Motor neuron (in vitro differentiated cells): ENCODE results near the gene CCDC178. TPM values are rescaled to one million over a fixed set of nuclear protein-coding genes. Genes with fewer than 3 reads are reported as not detected.
"Not testable (repeated sequence)": the region's sequence is repeated elsewhere in the genome, so short reads cannot be mapped to it uniquely, and the experiment has no call there.

Experiments used
- ATAC-seq, 8 experiments: fragments of 200-7000 bp; cut with Tn5 transposase; replicated peaks in 6 of 8; 2 replicates each; pipeline ENCODE4 v1.8.0; 2021; ENCODE audit warnings: mild to moderate bottlenecking in 8 of 8, moderate library complexity in 8 of 8
- H3K27ac ChIP-seq, 2 donors: fragments of 250-450 bp; sonication (Bioruptor Pico); 2 replicates each; pipeline ENCODE4 v1.9.0; 2021; ENCODE audit warnings: antibody characterized with exemption in 2 of 2, mild to moderate bottlenecking in 2 of 2, moderate library complexity in 1 of 2
- H3K4me1 ChIP-seq, 2 donors: fragments of 250-450 bp; sonication (Bioruptor Pico); replicated peaks in 1 of 2; 2 replicates each; pipeline ENCODE4 v1.6.1; 2021; ENCODE audit warnings: antibody characterized with exemption in 2 of 2, mild to moderate bottlenecking in 2 of 2, moderate library complexity in 1 of 2
- H3K4me3 ChIP-seq, 5 donors: fragments of 250-450 bp; sonication (Bioruptor Pico); 2 replicates each; pipeline ENCODE4 v1.9.0; 2021; ENCODE audit warnings: antibody characterized with exemption in 5 of 5, mild to moderate bottlenecking in 5 of 5, moderate library complexity in 4 of 5
- WGBS, 10 experiments: fragments of 450-650 bp; shearing (Covaris generic); methylation state at CpG; one replicate each; pipeline ENCODE4 v1.0.0; 2022; 5-methylcytosine and 5-hydroxymethylcytosine counted together
- in situ Hi-C, 9 experiments: fragments of 400-800 bp; cut with MboI; loops; one replicate each; pipeline ENCODE4 v1.15.0; 2021; ENCODE audit warnings: low sequenced_read_pairs in 9 of 9, low pct_unique_long_range_greater_than_20kb in 2 of 9; ENCODE audit not compliant: unreplicated experiment in 9 of 9
- total RNA-seq, 8 experiments: library from RNA; unstranded; fragments of 300-600 nt; gene quantifications; 2 replicates each; pipeline versions ENCODE4 v1.2.3 to v1.2.4, GENCODE V29; 2022

The CCDC178 gene
- total RNA-seq, 8 experiments from 2014 or later: 0.09 to 3.0 (median 0.21) TPM; not detected in 3

DNA sequence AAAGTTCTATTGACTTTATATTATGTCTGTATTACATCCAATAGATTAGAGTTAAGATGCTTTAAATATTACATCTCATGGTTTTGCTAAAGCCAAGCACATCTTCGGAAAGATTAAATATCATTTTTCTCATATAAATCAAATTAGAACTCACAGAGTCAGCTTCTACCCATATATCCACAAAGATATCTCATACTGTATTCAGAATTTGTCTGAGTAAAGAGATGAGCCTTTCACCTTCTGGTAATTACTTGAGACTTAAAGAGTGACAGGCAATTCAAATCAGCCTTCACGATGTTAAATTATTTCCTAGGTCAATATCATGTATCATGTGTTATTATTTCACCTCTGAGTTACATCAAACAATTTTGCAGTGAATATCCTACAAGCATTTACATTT lies 13.0 kb downstream of the CCDC178 start:
- 0 to 75% (median 63%) methylated on average over 1 to 2 of the region's 2 CpGs; no CpG with 5 or more reads in 1 of the 10 experiments for WGBS, 10 experiments
- in situ Hi-C loops: loop anchor here in 1 of 9 experiments (25.0 kb wide), 1 partner anchor 335 kb away; no protein-coding TSS in a partner anchor

DNA sequence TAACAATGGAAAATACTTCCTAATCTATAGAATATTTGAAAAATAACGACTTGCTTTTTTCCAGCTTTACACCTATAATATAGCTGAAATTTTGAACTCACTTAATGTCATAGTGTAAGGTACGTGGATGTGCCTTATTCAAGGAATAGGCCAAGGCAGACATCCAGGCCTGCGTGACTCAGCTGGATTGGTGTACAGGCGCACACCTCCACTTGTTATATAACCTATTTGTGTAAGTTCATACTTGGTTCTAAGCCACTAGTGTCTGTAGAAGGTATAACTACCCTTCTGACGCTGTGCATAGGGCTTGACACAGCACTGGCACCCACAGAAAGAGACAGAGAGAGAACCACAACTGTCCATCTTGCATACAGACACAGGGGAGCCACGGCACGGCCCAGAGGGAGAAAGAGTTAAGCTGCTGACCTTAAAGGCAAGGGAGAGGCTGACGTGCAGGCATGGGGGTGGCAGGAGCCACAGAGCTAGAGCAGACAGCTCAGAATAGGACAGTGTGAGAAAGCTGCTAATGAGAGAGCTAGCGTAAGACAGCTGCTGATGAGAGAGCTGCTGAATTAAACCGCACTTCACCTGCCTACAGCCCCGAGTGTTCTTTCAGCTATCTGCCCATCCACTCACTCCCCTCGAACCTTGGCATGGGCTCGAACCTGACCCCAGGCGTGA lies 16.1 kb downstream of the CCDC178 start:
- H3K4me3 ChIP-seq: no peak overlapping the region
- 18 to 100% (median 57%) methylated on average over 1 to 10 of the region's 14 CpGs for WGBS, 10 experiments

More for the DNA sequence above, 13.0 kb downstream of the CCDC178 start:
- peak in 3 of 8 experiments; percentile 45 to 64 (median 52) for ATAC-seq
- no peak overlapping the region for H3K4me3 ChIP-seq
- H3K27ac ChIP-seq: no peak overlapping the region
- peaks cover 0 to 3% of the 10 kb centered on the region in 2 donors for H3K4me1 ChIP-seq

DNA sequence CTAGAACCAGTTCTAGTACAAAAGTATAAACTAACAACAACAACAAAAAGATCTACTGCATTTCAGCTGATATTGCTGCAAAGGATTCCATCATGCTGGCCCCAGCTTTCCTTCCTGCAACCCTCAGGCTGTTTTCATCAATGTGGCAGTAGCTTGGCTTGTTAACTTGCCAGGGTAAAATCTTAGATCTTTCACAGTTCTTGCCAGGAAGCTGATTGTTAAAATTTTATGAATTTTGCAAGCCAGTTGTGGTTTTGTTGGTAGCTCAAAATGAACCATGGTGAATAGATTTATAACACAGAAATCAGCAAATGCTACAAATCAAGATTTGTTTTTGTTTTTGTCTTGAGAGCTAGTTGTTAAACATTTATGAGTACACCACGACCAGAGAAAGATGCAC lies 19.3 kb downstream of the CCDC178 start:
- in situ Hi-C loops: no loop called here
- Histone ChIP-seq H3K4me1 (no peaks in the 10 kb centered on the region), H3K4me3 (no peak overlapping the region), H3K27ac (no peak overlapping the region)
- WGBS, 10 experiments: 0 to 88% (median 50%) methylated on average over 1 of the region's 1 CpG; no CpG with 5 or more reads in 2 of the 10 experiments
- no peak for ATAC-seq

More for the DNA sequence above, 16.1 kb downstream of the CCDC178 start:
- peak in 5 of 8 experiments; percentile 37 to 74 (median 67) for ATAC-seq
- in situ Hi-C loops: no loop called here
- Histone ChIP-seq H3K4me1 (no peaks in the 10 kb centered on the region), H3K27ac (no peak overlapping the region)

- no peak overlapping the region for H3K27ac ChIP-seq
- peak in 1 of 8 experiments; percentile 20 for ATAC-seq
- no peak overlapping the region for H3K4me3 ChIP-seq
- H3K4me1 ChIP-seq: no peaks in the 10 kb centered on the region
- in situ Hi-C loops: no loop called here
Measured at GRCh38 chr18:33404244-33404873, 36.2 kb downstream of the CCDC178 start.

GRCh38 chr18:33398939-33399338 lies 41.6 kb downstream of the CCDC178 start:
- H3K27ac ChIP-seq, ATAC-seq, H3K4me1 ChIP-seq, H3K4me3 ChIP-seq, in situ Hi-C loops: not testable (repeated sequence)
- WGBS, 10 experiments: 40 to 100% (median 89%) methylated on average over 3 to 8 of the region's 8 CpGs; no CpG with 5 or more reads in 2 of the 10 experiments

DNA sequence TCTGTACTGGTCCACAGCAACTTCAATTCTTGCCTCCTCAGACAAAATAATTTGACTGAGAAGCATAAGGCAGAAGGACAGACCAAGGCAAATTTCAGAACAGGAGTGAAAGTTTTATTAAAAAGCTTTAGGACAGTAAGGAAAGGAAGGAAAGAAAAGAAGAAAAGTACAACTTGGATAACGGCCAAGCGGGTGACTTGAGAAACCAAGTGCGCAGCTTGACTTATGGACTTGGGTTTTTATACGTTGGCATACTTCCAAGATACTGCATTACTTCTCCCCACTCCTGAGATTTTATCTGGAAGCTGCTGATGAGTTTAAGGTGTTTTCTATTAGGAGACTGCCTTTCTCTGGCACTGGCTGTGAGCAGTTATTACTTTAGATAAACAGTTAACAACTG lies 64.7 kb downstream of the CCDC178 start:
- no peak for ATAC-seq

DNA sequence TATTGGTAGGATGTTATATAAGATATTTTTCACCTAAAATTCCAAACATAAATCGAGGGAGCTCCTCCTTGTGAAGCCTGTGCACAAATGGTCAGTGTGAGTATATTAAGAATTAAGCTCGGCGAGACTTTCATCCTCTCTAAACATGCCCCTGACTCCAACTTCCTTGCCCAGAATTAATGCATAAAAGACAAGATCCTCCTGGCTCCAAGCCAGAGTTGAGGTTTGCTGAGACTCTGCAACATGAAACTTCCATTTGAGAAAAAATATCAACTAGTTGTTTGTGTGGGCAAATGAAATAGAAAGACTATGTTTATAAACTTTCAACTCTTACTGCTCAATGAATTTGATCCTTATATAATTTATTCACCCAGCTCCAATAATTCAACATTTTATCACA lies 68.1 kb downstream of the CCDC178 start:
- WGBS, 10 experiments: 0 to 93% (median 57%) methylated on average over 1 to 3 of the region's 3 CpGs; no CpG with 5 or more reads in 1 of the 10 experiments
- H3K27ac ChIP-seq: no peak overlapping the region
- H3K4me1 ChIP-seq: no peaks in the 10 kb centered on the region
- in situ Hi-C loops: no loop called here
- no peak overlapping the region for H3K4me3 ChIP-seq
- ATAC-seq: no peak

More for the DNA sequence above, 64.7 kb downstream of the CCDC178 start:
- Histone ChIP-seq H3K27ac (no peak overlapping the region), H3K4me3 (no peak overlapping the region), H3K4me1 (no peaks in the 10 kb centered on the region)
- in situ Hi-C loops: no loop called here
- 10 to 97% (median 51%) methylated on average over 1 to 4 of the region's 4 CpGs; no CpG with 5 or more reads in 2 of the 10 experiments for WGBS, 10 experiments

DNA sequence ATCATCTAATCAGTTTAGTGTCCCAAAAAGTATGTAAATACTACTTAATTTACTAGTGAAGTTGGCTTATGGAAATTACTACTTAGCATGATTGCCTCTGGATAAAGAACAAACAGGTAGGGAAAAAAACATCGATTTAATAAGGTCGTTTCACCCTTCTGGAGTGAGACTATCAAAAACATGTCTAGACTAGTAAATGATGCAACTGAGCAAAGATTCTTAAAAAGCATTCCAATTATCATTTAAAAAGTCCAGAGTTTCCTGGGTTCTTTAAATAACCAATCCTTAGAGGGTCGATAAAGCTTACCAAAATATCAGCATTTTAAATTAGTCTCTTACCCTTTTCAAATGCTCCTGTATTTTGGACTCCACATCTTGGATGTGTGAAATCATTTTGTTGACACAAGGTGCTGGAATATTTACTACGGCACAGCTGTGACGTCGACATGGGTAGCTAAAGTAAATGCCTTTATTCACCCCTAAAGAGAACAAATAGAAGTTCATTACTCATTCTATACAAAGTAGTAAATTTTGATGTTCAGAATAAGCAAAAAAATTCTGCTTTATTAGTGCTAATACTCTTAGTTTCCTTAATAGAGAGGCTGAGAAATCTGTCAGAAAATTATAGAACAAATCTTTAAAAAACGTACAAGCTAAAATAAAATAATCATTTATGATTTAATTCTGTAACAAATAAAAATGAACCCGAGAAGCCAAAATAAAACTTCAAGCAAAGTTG lies 70.6 kb downstream of the CCDC178 start:
- ATAC-seq: no peak
- Histone ChIP-seq H3K4me1 (no peaks in the 10 kb centered on the region), H3K27ac (no peak overlapping the region), H3K4me3 (no peak overlapping the region)
- WGBS, 10 experiments: 0 to 81% (median 65%) methylated on average over 5 to 8 of the region's 8 CpGs
- in situ Hi-C loops: no loop called here

- in situ Hi-C loops: no loop called here
- no peak for ATAC-seq
- H3K4me3 ChIP-seq: no peak overlapping the region
- no peak overlapping the region for H3K27ac ChIP-seq
- 0 to 100% (median 74%) methylated on average over 1 of the region's 1 CpG; no CpG with 5 or more reads in 2 of the 10 experiments for WGBS, 10 experiments
- no peaks in the 10 kb centered on the region for H3K4me1 ChIP-seq
Measured at GRCh38 chr18:33356735-33357134, 83.8 kb downstream of the CCDC178 start.

GRCh38 chr18:33355756-33356155 lies 84.8 kb downstream of the CCDC178 start:
- in situ Hi-C loops: no loop called here

DNA sequence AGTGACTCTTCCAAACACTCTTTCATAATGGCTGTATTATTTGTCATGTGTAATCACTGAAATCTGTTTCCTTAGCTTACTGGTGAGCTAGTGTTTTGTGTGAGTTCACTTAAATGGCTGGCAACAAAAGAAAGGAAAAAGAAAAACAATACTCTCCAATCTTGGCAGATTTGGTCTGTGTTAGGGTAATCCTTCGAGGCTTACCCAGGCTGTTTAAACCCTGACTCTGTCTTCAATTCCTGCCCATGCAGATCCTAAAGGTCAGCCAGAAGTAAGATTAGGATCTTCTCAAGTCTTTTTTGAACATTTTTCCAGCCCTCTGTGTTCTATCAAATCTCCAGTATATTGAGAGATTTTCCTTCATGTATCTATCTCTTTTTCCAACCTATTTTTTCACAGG lies 85.3 kb downstream of the CCDC178 start:
- Histone ChIP-seq H3K27ac (no peak overlapping the region), H3K4me1 (no peaks in the 10 kb centered on the region), H3K4me3 (no peak overlapping the region)
- in situ Hi-C loops: no loop called here
- no peak for ATAC-seq
- WGBS, 10 experiments: 0 to 100% (median 50%) methylated on average over 1 of the region's 1 CpG; no CpG with 5 or more reads in 1 of the 10 experiments

More at GRCh38 chr18:33355756-33356155, 84.8 kb downstream of the CCDC178 start:
- Histone ChIP-seq H3K4me1 (no peaks in the 10 kb centered on the region), H3K4me3 (no peak overlapping the region), H3K27ac (no peak overlapping the region)
- ATAC-seq: no peak
- WGBS, 10 experiments: 0 to 100% (median 50%) methylated on average over 1 of the region's 1 CpG; no CpG with 5 or more reads in 2 of the 10 experiments

- in situ Hi-C loops: no loop called here
- no peak overlapping the region for H3K4me3 ChIP-seq
- no peaks in the 10 kb centered on the region for H3K4me1 ChIP-seq
- ATAC-seq: no peak
- no peak overlapping the region for H3K27ac ChIP-seq
- 0 to 83% (median 75%) methylated on average over 1 to 2 of the region's 2 CpGs for WGBS, 10 experiments
Measured at GRCh38 chr18:33350256-33350655, 90.3 kb downstream of the CCDC178 start.

DNA sequence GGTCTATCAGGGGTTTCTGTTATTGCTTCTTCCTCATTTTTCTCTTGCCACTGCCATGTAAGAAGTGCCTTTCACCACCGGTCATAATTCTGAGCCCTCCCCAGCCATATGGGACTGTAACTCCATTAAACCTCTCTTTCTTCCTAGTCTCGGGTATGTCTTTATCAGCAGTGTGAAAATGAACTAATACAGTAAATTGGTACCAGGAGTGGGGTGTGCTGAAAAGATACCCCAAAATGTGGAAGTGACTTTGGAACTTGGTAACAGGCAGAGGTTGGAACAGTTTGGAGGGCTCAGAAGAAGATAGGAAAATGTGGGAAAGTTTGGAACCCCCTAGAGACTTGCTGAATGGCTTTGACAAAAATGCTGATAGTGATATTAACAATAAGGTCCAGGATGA lies 100.8 kb downstream of the CCDC178 start:
- H3K4me1 ChIP-seq, ATAC-seq, H3K4me3 ChIP-seq, in situ Hi-C loops, H3K27ac ChIP-seq: not testable (repeated sequence)
- 0 to 100% (median 86%) methylated on average over 1 to 2 of the region's 2 CpGs; no CpG with 5 or more reads in 4 of the 10 experiments for WGBS, 10 experiments
